Peyer's patch (tissue), 4 donors: Measurements from ENCODE around the gene MMP26.

ENCODE experiments used
- POLR2A ChIP-seq, 2 donors: fragments of 450-650 bp; IDR thresholded peaks; one replicate each; pipeline ENCODE4 v1.5.1; 2017; ENCODE audit warnings: antibody characterized with exemption in 2 of 2, mild to moderate bottlenecking in 2 of 2, moderate library complexity in 2 of 2
- TF ChIP-seq, protein P1 (sequence below), 6 experiments: fragments of 450-650 bp in 4 of 6; fragments of 200-600 bp in 2 of 6; sonication (generic) in 1 of 6; IDR thresholded peaks; one replicate each; pipeline ENCODE4 v1.5.1; 2017 to 2019; ENCODE audit warnings: antibody characterized with exemption in 6 of 6, mild to moderate bottlenecking in 3 of 6, moderate library complexity in 1 of 6

DNA sequence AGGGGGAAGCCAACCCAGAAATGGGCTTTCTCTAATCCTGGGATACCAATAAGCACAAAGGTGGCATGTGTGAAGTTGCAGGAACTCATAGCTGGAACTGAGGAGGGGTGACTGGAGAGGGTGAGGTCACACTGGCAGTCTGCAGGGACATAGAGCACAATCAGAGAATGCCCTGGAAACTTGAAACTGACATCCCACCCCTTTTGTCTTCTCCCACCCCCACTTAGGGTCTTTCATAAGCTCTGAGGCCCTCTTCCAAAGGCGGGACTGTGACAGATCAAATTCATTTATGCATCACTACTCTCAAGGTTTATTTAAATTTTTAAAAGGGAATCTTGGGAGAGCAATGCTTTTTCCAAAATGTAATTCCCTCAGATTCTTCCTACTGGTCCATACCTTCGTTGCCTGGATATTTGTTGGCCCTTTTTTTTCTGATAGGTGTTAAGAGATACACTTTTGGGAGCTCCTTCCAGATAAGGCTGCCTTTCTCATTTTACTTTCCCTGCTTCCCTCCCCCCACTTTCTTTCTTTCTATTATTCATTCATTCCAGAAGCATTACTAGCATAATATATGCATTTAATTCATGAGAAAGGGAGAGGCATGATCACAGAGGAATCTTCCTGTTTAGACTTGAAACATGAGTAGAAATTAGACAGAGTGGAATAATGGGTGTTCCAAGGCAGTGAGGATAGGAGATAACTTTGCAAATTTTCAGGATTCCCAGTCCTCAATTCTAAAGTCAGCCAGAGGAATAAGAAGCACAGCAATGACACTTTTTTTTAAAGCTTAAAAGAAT, 21.8 kb upstream of the MMP26 start:
- TF ChIP-seq, protein P1, sequence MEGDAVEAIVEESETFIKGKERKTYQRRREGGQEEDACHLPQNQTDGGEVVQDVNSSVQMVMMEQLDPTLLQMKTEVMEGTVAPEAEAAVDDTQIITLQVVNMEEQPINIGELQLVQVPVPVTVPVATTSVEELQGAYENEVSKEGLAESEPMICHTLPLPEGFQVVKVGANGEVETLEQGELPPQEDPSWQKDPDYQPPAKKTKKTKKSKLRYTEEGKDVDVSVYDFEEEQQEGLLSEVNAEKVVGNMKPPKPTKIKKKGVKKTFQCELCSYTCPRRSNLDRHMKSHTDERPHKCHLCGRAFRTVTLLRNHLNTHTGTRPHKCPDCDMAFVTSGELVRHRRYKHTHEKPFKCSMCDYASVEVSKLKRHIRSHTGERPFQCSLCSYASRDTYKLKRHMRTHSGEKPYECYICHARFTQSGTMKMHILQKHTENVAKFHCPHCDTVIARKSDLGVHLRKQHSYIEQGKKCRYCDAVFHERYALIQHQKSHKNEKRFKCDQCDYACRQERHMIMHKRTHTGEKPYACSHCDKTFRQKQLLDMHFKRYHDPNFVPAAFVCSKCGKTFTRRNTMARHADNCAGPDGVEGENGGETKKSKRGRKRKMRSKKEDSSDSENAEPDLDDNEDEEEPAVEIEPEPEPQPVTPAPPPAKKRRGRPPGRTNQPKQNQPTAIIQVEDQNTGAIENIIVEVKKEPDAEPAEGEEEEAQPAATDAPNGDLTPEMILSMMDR (IDR thresholded peaks at IDR 0.05) = no peak
- no peak for TF ChIP-seq POLR2A (IDR thresholded peaks at IDR 0.05)
